ENCODE results near the gene NNT.

GRCh38 chr5:43570450-43571158 lies 32.4 kb upstream of the NNT start:
- TF ChIP-seq EZH2 (IDR thresholded peaks at IDR 0.05; ENCODE audit: low read length) = no peak
- no peak for TF ChIP-seq CTCF (optimal IDR thresholded peaks at IDR 0.05 in 1 of 3, IDR thresholded peaks at IDR 0.05 in 1 of 3, conservative IDR thresholded peaks at IDR 0.05 in 1 of 3; ENCODE audit: extremely low read depth in 1 of 3, insufficient read depth in 2 of 3, low read length in 3 of 3)

All from keratinocyte (primary cell).